ENCODE results near the gene MRNIP. TPM values are rescaled to one million over a fixed set of nuclear protein-coding genes. Genes with fewer than 3 reads are reported as not detected.
A peak's percentile ranks its signal among the peaks of the same experiment; 100 is the strongest.
"Not testable (repeated sequence)": the region's sequence is repeated elsewhere in the genome, so short reads cannot be mapped to it uniquely, and the experiment has no call there.

The MRNIP gene
- total RNA-seq, 4 donors from 2014 or later = 15.3 to 26.8 (median 17.7) TPM

DNA sequence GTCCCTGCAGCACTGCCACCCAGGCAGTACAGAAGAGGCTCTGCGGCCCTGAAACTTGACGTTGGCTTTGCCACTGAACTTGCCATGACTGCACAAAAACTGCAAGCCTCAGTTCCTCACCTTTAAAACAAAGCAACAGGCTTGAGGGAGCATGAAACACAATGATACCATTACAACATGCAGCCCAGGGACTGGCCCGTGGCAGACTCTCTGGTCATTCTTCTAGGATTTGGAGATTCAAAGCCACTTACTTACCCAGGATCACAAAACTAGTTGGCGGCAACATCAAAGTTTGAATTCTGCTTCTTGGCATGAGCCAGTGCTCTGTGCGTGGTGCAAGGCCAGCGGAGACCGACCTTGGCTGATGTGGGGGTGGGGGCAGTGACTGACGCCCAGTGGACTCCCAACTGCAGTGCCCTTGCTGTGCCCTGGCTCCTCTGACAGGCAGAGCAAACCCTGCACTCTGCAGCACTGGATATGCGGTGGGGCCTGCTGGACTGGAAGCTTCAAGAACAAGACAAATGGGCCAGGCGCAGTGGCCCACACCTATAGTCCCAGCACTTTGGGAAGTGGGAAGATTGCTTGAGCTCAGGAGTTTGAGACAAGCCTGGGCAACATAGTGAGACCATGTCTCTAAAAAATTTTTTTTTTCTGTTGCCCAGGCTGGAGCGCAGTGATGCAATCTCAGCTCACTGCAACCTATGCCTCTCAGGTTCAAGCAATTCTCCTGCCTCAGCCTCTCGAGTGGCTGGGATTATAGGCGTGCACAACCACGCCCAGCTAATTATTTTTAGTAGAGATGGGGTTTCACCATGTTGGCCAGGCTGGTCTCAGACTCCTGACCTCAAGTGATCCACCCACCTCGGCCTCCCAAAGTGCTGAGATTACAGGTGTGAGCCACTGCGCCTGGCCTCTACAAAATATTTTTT, 19.0 kb downstream of the MRNIP start:
- TF ChIP-seq, protein P1, sequence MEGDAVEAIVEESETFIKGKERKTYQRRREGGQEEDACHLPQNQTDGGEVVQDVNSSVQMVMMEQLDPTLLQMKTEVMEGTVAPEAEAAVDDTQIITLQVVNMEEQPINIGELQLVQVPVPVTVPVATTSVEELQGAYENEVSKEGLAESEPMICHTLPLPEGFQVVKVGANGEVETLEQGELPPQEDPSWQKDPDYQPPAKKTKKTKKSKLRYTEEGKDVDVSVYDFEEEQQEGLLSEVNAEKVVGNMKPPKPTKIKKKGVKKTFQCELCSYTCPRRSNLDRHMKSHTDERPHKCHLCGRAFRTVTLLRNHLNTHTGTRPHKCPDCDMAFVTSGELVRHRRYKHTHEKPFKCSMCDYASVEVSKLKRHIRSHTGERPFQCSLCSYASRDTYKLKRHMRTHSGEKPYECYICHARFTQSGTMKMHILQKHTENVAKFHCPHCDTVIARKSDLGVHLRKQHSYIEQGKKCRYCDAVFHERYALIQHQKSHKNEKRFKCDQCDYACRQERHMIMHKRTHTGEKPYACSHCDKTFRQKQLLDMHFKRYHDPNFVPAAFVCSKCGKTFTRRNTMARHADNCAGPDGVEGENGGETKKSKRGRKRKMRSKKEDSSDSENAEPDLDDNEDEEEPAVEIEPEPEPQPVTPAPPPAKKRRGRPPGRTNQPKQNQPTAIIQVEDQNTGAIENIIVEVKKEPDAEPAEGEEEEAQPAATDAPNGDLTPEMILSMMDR (IDR thresholded peaks at IDR 0.05) = no peak
- ATAC-seq (ENCODE audit: low FRiP score) = no peak
- DNase-seq (ENCODE audit: low spot score) = peak; percentile 22

GRCh38 chr5:179837076-179838011, 21.3 kb downstream of the MRNIP start:
- TF ChIP-seq, protein P1 (IDR thresholded peaks at IDR 0.05) = no peak
- ATAC-seq (ENCODE audit: low FRiP score) (no peak), DNase-seq (ENCODE audit: low spot score) (no peak)

- DNase-seq (ENCODE audit: low spot score) = peak; percentile 20
- ATAC-seq (ENCODE audit: low FRiP score) = peak; percentile 29
- TF ChIP-seq, protein P1 (IDR thresholded peaks at IDR 0.05) = no peak
Observed at GRCh38 chr5:179836225-179837019, 22.2 kb downstream of the MRNIP start.

- not testable (repeated sequence) for ATAC-seq (ENCODE audit: low FRiP score); DNase-seq (ENCODE audit: low spot score)
Observed at GRCh38 chr5:179834871-179835270, 23.7 kb downstream of the MRNIP start.

DNA sequence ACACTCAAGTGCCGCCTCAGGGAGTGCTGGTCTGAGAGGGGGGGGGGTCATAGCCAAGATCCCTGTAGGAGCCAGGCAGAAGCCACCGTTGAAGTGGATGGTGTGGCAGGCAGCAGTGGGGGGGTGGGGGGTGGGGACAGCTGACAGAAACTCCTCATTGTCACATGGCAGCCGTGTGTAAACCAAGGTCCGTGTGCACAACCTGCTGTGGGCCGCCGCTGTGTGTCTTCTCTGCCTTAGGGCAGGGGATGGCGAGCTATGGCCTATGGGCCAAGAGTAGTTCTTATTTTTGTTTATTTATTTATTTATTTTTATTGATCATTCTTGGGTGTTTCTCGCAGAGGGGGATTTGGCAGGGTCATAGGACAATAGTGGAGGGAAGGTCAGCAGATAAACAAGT, 24.5 kb downstream of the MRNIP start:
- ATAC-seq (ENCODE audit: low FRiP score) = no peak
- TF ChIP-seq, protein P1 (IDR thresholded peaks at IDR 0.05) = no peak
- no peak for DNase-seq (ENCODE audit: low spot score)

- TF ChIP-seq, protein P1 (IDR thresholded peaks at IDR 0.05) = no peak
- DNase-seq (ENCODE audit: low spot score) = no peak
- no peak for ATAC-seq (ENCODE audit: low FRiP score)
Observed at GRCh38 chr5:179833709-179834070, 24.9 kb downstream of the MRNIP start.

Data from omental fat pad (tissue), 4 donors.